HG03342 (cell line): Measurements from ENCODE around the gene FRY.

Experiments
- ATAC-seq: cut with Tn5 transposase; IDR thresholded peaks from one replicate; pipeline ENCODE4 v1.9.1; 2021; ENCODE audit warnings: mild to moderate bottlenecking, moderate library complexity; ENCODE audit not compliant: unreplicated experiment

Gene FRY

DNA sequence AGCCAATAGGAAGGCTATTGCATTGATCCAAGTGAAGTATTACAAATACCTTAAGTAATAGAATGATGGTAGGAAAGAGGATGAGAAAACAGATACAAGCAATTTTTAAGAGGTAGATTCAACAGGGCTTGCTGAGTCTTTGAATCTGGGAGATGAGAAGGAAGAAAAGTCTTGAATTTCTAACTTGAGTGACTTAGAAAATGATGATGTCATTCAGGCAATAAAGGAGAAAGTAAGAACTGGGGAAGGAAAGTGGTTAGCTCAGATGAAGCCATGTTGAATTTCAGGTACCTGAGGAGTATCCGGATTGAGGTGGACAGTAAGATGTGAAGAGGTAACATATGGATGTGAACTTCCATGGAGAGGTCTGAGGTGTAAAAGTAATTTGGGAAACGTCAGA lies 15.5 kb upstream of the FRY start:
- ATAC-seq, result no peak

- ATAC-seq, result no peak
Measured at GRCh38 chr13:32016631-32017030, 14.9 kb upstream of the FRY start.

GRCh38 chr13:32017474-32017873 lies 14.1 kb upstream of the FRY start:
- no peak for ATAC-seq

GRCh38 chr13:32019612-32020233 lies 11.9 kb upstream of the FRY start:
- ATAC-seq, result peak; percentile 75

GRCh38 chr13:32021785-32022184 lies 9.8 kb upstream of the FRY start:
- no peak for ATAC-seq

- no peak for ATAC-seq
Measured at GRCh38 chr13:32022311-32022710, 9.3 kb upstream of the FRY start.

- no peak for ATAC-seq
Measured at GRCh38 chr13:32023096-32023495, 8.5 kb upstream of the FRY start.

DNA sequence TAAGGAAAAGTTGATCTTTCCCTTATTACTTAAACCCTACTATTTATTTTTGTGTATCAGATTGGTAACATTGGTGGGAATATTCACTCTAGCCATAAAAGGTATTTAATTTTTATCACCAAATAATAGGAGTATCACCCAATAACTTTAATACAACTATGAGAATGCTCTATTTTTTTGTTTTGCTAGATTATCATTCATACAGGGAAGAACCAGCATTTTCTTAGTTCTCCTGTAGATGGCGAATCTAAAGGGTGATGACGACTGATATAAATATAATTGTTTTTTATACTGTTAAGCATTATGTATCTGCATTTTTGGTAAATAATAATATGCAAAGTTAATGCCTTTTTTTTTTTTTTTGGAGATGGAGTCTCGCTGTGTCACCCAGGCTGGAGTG lies 7.9 kb upstream of the FRY start:
- no peak for ATAC-seq

DNA sequence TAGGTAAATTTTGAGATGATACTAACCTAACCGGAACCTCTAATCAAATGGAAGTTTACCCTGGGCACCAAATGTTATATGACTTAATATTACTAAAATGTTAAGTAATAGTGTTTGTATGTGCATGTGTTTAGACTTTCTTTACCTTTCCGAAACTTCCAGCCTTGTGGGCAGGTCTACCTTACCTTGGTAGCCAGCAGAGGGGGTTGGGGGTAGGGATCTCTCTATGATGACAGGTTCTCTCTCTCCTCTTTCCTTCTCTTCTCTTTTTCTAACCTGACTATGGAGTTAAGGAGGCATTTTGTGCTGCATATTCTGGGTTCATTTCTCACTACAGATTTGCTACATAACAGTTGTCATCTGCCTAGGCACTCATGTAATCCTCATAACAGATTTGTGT lies 6.8 kb upstream of the FRY start:
- ATAC-seq, result no peak

GRCh38 chr13:32025730-32026129 lies 5.8 kb upstream of the FRY start:
- ATAC-seq, result no peak

DNA sequence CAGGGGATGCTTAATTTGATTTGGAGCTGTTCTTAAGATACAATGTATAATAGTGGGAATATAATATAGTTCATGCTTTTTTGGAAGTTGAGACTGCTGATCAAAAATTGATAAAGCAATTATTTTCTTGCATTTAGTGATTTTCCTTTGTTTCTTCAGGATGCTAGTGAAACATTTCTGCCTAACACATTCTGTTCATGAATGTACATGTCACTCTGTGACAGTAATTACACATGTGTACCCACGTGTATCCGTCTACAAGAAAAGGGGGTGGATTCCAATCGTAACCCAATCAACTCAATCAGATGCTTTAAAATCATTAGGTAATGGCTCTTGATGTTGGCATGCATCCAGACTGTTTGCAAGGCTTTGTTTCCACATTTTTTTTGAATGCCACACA lies 5.0 kb upstream of the FRY start:
- no peak for ATAC-seq

GRCh38 chr13:32028711-32029110 lies 2.9 kb upstream of the FRY start:
- no peak for ATAC-seq

- no peak for ATAC-seq
Measured at GRCh38 chr13:32029684-32030083, 1.9 kb upstream of the FRY start.

- ATAC-seq, result no peak
Measured at GRCh38 chr13:32031815-32032370, 319 bp downstream of the FRY start.

GRCh38 chr13:32032759-32033158 lies 1.2 kb downstream of the FRY start:
- no peak for ATAC-seq

DNA sequence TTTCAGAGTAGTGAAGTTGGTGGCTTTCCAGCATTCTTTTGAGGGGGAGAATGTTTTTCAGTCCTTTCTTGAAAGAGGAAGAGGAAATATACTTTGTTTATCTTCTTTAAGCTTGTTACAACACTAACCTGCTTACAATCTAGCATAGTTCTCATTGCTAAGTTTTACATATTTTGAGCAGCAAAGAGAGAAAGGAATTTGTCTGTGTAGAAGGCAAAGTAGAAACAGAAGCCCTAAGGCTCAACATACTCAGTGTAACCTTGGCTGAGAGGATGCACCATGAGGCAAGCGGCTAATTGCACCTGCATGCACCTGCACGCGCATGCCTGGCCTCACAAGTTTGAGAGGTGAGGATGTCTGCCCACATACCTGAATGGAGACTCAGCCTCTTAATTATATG lies 2.2 kb downstream of the FRY start:
- ATAC-seq, result no peak

DNA sequence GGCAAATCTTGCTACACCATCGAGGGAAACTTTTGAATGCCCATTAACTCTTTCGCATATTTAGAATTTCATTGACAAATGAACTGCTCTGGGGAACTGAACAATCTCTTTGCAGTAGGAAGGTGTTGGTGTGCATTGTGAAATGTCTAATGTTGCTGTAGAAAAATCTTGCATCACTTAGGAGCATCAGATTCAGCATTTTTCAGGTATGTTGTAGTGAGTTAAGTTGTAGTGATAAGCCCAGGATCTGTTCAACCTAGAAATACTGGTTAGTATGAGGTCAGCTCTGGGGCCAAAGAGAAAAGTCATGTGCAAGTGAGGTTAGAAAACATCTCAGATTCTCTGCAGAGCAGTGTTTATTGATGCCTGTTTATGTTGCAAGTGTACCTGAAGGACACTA lies 4.1 kb downstream of the FRY start:
- ATAC-seq, result no peak

DNA sequence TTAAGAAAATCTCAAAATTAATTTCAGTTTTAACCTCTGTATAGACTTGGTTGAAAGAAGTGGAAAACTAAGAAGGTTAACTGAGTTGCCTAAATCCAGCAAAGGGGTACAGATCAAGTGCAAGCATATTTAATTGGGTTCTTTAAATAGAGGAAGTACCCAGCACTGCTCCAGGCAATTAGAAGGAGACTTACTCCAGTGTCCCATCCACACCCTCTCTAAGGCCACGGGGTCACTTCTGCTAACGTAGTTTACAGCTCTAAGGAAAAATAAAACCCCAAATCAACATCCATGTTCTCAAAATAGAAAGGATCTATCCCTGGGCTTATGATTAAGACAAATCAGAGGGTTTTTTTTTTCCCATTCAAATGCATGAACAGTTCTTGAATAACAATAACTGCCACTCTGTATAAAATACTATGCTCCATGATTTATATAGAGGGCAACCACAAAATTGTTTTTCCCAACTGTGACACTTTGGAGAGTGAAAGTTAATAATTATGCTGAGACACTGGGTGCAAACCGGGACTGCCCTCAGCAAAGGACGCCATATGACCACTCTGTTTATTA lies 4.6 kb downstream of the FRY start:
- no peak for ATAC-seq

DNA sequence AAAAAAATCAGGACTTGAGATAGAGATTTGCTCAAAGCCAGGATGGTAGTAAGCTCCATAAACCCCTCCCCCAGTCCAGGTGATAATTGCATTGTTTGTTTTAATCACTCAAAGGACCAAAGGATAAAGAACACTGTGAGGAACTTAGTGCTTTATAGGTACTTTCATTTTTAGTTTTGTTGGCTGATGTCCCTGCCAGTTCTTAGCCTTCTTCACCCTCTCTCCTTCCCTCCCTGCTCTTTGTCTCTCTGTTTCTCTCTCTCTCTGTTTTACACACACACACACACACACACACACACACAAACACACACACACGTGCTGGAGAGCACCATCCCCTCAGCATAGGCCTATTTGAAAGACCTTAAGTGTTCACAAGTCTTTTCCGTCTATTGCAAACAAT lies 5.2 kb downstream of the FRY start:
- no peak for ATAC-seq

- ATAC-seq, result no peak
Measured at GRCh38 chr13:32037471-32037870, 5.9 kb downstream of the FRY start.

DNA sequence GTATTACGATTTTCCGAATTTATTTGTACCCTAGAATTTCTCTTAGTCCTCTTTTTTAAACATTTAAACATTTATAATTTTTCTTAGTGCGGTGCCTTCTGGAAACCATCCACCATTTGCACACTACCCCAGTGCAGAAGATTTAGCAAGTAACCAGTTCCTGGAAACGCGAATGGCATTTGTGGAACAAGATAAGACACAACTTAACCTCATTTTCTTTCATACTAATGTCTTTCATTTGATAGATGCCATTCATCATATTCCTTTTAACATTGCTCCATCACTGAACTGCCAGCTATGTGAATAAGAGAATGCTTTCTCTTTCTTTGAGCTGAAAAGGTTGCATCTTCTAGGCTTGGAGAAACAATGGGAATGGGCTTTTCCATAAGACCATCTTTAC lies 6.8 kb downstream of the FRY start:
- no peak for ATAC-seq

GRCh38 chr13:32039056-32039455 lies 7.5 kb downstream of the FRY start:
- no peak for ATAC-seq

DNA sequence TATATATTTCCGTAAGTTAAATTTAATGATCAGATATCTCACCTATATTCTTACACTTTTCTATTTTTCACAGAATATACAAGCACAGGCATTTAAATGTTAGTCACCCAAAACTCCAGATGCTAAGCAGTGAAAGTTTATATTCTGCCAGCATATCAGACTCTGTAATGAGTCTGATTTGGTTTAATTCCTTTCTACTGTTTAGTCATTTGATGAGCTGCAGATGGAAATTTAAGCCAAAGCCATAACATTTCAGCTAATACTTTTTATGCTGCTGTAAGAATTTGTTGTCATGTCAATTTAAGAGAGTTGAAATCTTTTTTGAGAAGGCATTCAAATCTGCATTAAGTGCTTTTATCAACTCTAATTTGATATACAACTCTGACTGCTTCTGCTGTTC lies 8.0 kb downstream of the FRY start:
- ATAC-seq, result no peak
